NOMO-1 (cell line): ENCODE data around the gene APOBEC3B.
"Not testable (repeated sequence)": the region's sequence is repeated elsewhere in the genome, so short reads cannot be mapped to it uniquely, and the experiment has no call there.

Experiments
- DNase-seq, 2 experiments: peaks; one replicate each; lab custom pipeline; 2025; ENCODE audit not compliant: unreplicated experiment in 2 of 2; lab: John Stamatoyannopoulos, UW

APOBEC3B gene

GRCh38 chr22:39024519-39025308 is 42.6 kb downstream of the APOBEC3B start:
- no peak for DNase-seq

- DNase-seq, result peak in 1 of 2 experiments; percentile 1
Measured at GRCh38 chr22:39026509-39027150, 44.5 kb downstream of the APOBEC3B start.

GRCh38 chr22:39027717-39028116 is 45.6 kb downstream of the APOBEC3B start:
- DNase-seq, result no peak

GRCh38 chr22:39028281-39028680 is 46.1 kb downstream of the APOBEC3B start:
- DNase-seq, result no peak

GRCh38 chr22:39029227-39029626 is 47.1 kb downstream of the APOBEC3B start:
- no peak for DNase-seq

GRCh38 chr22:39030705-39031104 is 48.6 kb downstream of the APOBEC3B start:
- DNase-seq, result no peak

GRCh38 chr22:39031434-39032295 is 49.5 kb downstream of the APOBEC3B start:
- not testable (repeated sequence) for DNase-seq

- not testable (repeated sequence) for DNase-seq
Measured at GRCh38 chr22:39037071-39037470, 54.9 kb downstream of the APOBEC3B start.

GRCh38 chr22:39039306-39040126 is 57.4 kb downstream of the APOBEC3B start:
- DNase-seq, result no peak

GRCh38 chr22:39040155-39040537 is 58.0 kb downstream of the APOBEC3B start:
- DNase-seq, result not testable (repeated sequence)

- not testable (repeated sequence) for DNase-seq
Measured at GRCh38 chr22:39040538-39041296, 58.6 kb downstream of the APOBEC3B start, which contains the start of gene APOBEC3F. Gene APOBEC3F (plus strand): TSS chr22:39040864. CDS start chr22:39040961, 97 bp downstream.

GRCh38 chr22:39041908-39042307 is 59.8 kb downstream of the APOBEC3B start:
- DNase-seq, result no peak
